ENCODE measurements around the gene ART5.

- no peak for TF ChIP-seq CTCF (IDR thresholded peaks at IDR 0.05)
- no peak for TF ChIP-seq POLR2A (IDR thresholded peaks at IDR 0.05)
- no peak for TF ChIP-seq POLR2AphosphoS5 (IDR thresholded peaks at IDR 0.05)
Observed at GRCh38 chr11:3666023-3666530, 24.3 kb upstream of the ART5 start.

All from upper lobe of left lung (tissue), 4 donors.